Activated naive CD4-positive, alpha-beta T cell treated with anti-CD3 and anti-CD28 coated beads for 36 hours (primary cell): ENCODE measurements around the gene MTX3. TPM values are rescaled to one million over a fixed set of nuclear protein-coding genes. Genes with fewer than 3 reads are reported as not detected.

Experiments used
- CTCF ChIA-PET: fragments of 350-600 bp; sonication (Branson Sonifier 250); formaldehyde crosslinking; loops from one replicate; lab custom pipeline; 2021; ENCODE audit warnings: antibody characterized with exemption; lab: Charles Lee
- DNase-seq: peaks from one replicate; pipeline ENCODE4 v3.0.0-alpha.2; 2020
- H3K27ac Mint-ChIP-seq: one replicate; pipeline ENCODE4 v1.8.0; 2021; ENCODE audit warnings: mild to moderate bottlenecking, mixed read lengths
- H3K27me3 Mint-ChIP-seq: one replicate; pipeline ENCODE4 v1.8.0; 2021; ENCODE audit warnings: low read depth, mixed read lengths
- H3K36me3 Mint-ChIP-seq: one replicate; pipeline ENCODE4 v1.8.0; 2021; ENCODE audit warnings: low read depth, mixed read lengths
- H3K4me1 Mint-ChIP-seq: one replicate; pipeline ENCODE4 v1.8.0; 2021; ENCODE audit warnings: low read depth, mixed read lengths
- H3K4me3 Mint-ChIP-seq: one replicate; pipeline ENCODE4 v1.8.0; 2021; ENCODE audit warnings: mild to moderate bottlenecking, moderate library complexity, mixed read lengths
- H3K9me3 Mint-ChIP-seq: one replicate; pipeline ENCODE4 v1.8.0; 2021; ENCODE audit warnings: mixed read lengths
- intact Hi-C: fragments of 100-400 bp; cut with micrococcal nuclease; formaldehyde crosslinking; loops from one replicate; pipeline ENCODE4 v1.15.1; 2023
- total RNA-seq, 2 experiments: library from RNA; stranded (reverse); gene quantifications; one replicate each; pipeline ENCODE4 v1.2.3, GENCODE V29; 2021

MTX3 gene
- total RNA-seq = 1 to 10 TPM; 5.7 to 6.1 TPM

- Mint-ChIP-seq H3K9me3 (no peaks in the 10 kb centered on the region), H3K27me3 (no peaks in the 10 kb centered on the region), H3K4me3 (peak within 1 kb of the TSS; percentile 84), H3K4me1 (peaks cover 40% of the 10 kb centered on the region), H3K27ac (peak within 1 kb of the TSS; percentile 92), H3K36me3 (peaks cover 19% of the 10 kb centered on the region)
- peak; percentile 93 for DNase-seq
- intact Hi-C loops = loop anchor here (1.0 to 10.0 kb wide), 17 partner anchors 9 to 1584 kb away; partner anchors contain the start of genes ARSB, DHFR, MSH3 and TENT2
- CTCF ChIA-PET = interaction anchor here (0.7 to 1.2 kb wide), 6 partner anchors 43 to 93 kb away, joined by 3 to 8 read pairs (median 4); no protein-coding TSS in a partner anchor
Observed at GRCh38 chr5:79990598-79991507, at the start of gene MTX3. Gene MTX3, minus strand, starts transcription at chr5:79991262. Its CDS starts 24 bp downstream, at chr5:79991238.

GRCh38 chr5:80039650-80040049 lies 48.6 kb upstream of the MTX3 start:
- peaks cover 55% of the 10 kb centered on the region for H3K27me3 Mint-ChIP-seq

DNA sequence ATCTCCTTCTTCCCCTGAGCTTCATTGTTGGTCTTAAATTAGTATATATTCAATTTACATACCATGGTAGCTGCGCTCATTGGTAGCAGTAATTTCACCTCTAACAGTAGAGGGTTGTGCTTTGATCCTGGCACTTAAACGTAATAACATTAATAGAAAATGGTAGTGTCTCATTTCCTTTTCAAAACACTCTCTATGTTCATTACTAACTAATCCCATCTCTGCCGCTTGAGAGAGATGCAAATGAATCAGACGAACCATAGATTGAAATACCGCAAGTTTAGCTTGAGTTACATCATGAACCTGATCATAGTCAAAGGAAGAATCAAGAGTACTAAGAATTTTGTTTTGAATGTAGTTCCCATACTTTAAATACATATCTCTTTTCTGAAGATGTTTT lies 46.3 kb upstream of the MTX3 start:
- H3K27ac Mint-ChIP-seq = no peak overlapping the region
- H3K27me3 Mint-ChIP-seq = peaks cover 56% of the 10 kb centered on the region
- H3K36me3 Mint-ChIP-seq = no peaks in the 10 kb centered on the region
- H3K9me3 Mint-ChIP-seq = no peaks in the 10 kb centered on the region
- no peak overlapping the region for H3K4me3 Mint-ChIP-seq
- CTCF ChIA-PET = no interaction called here
- no peak for DNase-seq
- H3K4me1 Mint-ChIP-seq = peaks cover 31% of the 10 kb centered on the region
- intact Hi-C loops = loop anchor here (1.0 to 2.0 kb wide), 4 partner anchors 19 to 477 kb away; no protein-coding TSS in a partner anchor

More at GRCh38 chr5:80039650-80040049, 48.6 kb upstream of the MTX3 start:
- no peak overlapping the region for H3K4me3 Mint-ChIP-seq
- no peaks in the 10 kb centered on the region for H3K9me3 Mint-ChIP-seq
- H3K27ac Mint-ChIP-seq = no peak overlapping the region
- H3K4me1 Mint-ChIP-seq = peaks cover 17% of the 10 kb centered on the region
- intact Hi-C loops = no loop called here
- no peaks in the 10 kb centered on the region for H3K36me3 Mint-ChIP-seq
- DNase-seq = no peak
- CTCF ChIA-PET = no interaction called here

GRCh38 chr5:80036615-80037014 lies 45.6 kb upstream of the MTX3 start:
- H3K36me3 Mint-ChIP-seq = no peaks in the 10 kb centered on the region
- H3K9me3 Mint-ChIP-seq = no peaks in the 10 kb centered on the region
- peaks cover 54% of the 10 kb centered on the region for H3K27me3 Mint-ChIP-seq
- DNase-seq = no peak
- intact Hi-C loops = loop anchor here (1.0 to 2.0 kb wide), 4 partner anchors 20 to 476 kb away; no protein-coding TSS in a partner anchor
- H3K27ac Mint-ChIP-seq = no peak overlapping the region
- CTCF ChIA-PET = interaction anchor here (1.1 kb wide), 1 partner anchor 47 kb away, joined by 3 read pairs; no protein-coding TSS in a partner anchor
- no peak overlapping the region for H3K4me3 Mint-ChIP-seq
- H3K4me1 Mint-ChIP-seq = peaks cover 31% of the 10 kb centered on the region

- Mint-ChIP-seq H3K27ac (no peak overlapping the region), H3K4me3 (peak overlapping the region; percentile 33), H3K9me3 (no peaks in the 10 kb centered on the region), H3K27me3 (peaks cover 50% of the 10 kb centered on the region), H3K36me3 (no peaks in the 10 kb centered on the region), H3K4me1 (peaks cover 37% of the 10 kb centered on the region)
- CTCF ChIA-PET = interaction anchor here (1.1 kb wide), 1 partner anchor 48 kb away, joined by 3 read pairs; no protein-coding TSS in a partner anchor
- DNase-seq = no peak
- intact Hi-C loops = loop anchor here (2.0 kb wide), 2 partner anchors 21 to 475 kb away; no protein-coding TSS in a partner anchor
Observed at GRCh38 chr5:80035839-80036238, 44.8 kb upstream of the MTX3 start.

DNA sequence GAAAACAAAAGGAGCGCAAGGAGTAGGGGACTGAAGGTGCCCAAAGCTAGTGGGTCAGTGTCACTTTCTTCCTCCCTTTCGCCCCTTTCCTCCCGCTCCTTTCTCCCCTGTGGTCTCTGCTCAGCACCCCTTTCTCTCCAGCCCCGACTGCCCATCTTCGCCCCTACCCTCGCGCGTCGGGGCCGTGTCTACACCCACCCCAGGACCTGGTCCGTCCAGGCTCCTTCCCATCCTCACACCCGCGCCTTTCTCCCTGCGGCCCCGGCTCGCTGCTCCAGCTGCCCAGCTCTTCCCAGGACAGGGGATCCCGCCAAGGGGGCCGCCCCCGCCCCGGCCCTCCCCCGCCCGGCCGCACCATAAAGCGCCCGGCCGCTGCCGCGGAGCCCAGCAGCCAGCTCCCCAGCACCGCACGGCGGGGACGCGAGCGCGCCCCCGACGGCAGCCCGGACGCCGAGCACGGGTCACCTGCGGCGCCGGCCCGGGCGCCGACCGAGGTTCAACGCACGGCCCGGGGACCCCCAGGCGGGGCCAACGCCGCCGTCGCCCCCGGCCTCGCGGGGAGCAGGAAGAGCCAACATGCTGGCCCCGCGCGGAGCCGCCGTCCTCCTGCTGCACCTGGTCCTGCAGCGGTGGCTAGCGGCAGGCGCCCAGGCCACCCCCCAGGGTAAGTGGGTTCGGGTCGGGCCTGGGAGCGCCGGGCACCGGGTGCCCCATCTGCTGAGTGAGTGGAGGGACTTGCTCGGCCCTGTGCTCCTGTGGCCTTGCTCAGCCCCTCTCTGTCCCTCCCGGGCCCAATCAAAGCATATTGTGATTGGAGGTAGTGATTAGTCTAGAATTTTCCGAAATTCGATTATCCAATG lies 44.1 kb upstream of the MTX3 start, which contains the start of gene THBS4:
Gene THBS4, plus strand, starts transcription at position 387 of the 860 bp plus-strand sequence. Its CDS starts 190 bp downstream, at position 577.
- H3K4me1 Mint-ChIP-seq = peaks cover 37% of the 10 kb centered on the region
- peak within 1 kb of the TSS; percentile 64 for H3K4me3 Mint-ChIP-seq
- CTCF ChIA-PET = interaction anchor here (0.6 to 1.1 kb wide), 2 partner anchors 48 to 50 kb away, joined by 3 read pairs; no protein-coding TSS in a partner anchor
- H3K27ac Mint-ChIP-seq = no peak within 1 kb of the TSS
- no peaks in the 10 kb centered on the region for H3K36me3 Mint-ChIP-seq
- intact Hi-C loops = no loop called here
- peaks cover 46% of the 10 kb centered on the region for H3K27me3 Mint-ChIP-seq
- H3K9me3 Mint-ChIP-seq = no peaks in the 10 kb centered on the region
- DNase-seq = no peak

DNA sequence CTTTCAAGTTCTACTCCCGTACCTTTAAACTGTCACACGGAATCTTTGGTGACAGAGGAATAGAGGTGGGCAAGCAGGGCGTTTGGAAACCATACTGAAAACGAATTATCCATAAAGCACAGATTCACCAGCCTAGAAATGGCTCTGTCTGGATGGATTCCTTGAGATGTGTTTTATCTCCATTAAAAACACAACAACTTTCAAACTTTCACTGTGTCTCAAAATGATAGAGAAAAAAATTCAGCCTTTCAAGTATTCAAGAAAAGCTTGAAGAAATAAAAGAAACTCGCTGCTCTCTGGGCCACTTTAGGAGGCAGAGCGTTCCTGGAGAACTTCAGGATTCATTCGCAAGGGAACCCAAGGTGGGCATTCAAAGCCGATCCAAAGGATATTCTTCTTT lies 43.5 kb upstream of the MTX3 start:
- peaks cover 40% of the 10 kb centered on the region for H3K27me3 Mint-ChIP-seq
- intact Hi-C loops = no loop called here
- no peaks in the 10 kb centered on the region for H3K9me3 Mint-ChIP-seq
- DNase-seq = no peak
- CTCF ChIA-PET = interaction anchor here (0.6 to 1.0 kb wide), 2 partner anchors 44 to 50 kb away, joined by 3 to 4 read pairs; no protein-coding TSS in a partner anchor
- no peaks in the 10 kb centered on the region for H3K36me3 Mint-ChIP-seq
- peaks cover 37% of the 10 kb centered on the region for H3K4me1 Mint-ChIP-seq
- H3K4me3 Mint-ChIP-seq = peak overlapping the region; percentile 64
- H3K27ac Mint-ChIP-seq = no peak overlapping the region

DNA sequence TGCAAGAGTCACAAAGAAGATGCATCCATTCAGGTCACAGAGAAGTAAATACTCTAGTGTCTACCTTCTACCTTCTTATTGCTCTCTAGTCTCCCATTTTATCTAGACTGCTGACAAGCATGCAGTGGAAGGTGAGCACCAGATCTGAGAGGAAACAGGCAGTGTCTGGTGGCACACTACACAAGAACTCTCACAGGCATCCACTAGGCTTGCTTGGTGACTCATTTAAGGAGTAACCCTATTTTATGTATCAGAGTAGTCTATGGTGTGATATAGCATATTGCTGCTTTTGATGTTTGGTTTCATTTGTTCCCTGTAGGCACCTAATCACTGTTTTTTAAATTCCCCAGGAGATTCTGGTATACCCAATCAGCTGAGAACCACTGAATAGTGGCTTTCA lies 42.5 kb upstream of the MTX3 start:
- H3K4me1 Mint-ChIP-seq = peaks cover 37% of the 10 kb centered on the region
- CTCF ChIA-PET = interaction anchor here (1.0 kb wide), 1 partner anchor 43 kb away, joined by 4 read pairs; no protein-coding TSS in a partner anchor
- H3K36me3 Mint-ChIP-seq = no peaks in the 10 kb centered on the region
- no peaks in the 10 kb centered on the region for H3K9me3 Mint-ChIP-seq
- intact Hi-C loops = loop anchor here (1.0 kb wide), 2 partner anchors 43 to 70 kb away; no protein-coding TSS in a partner anchor
- H3K27me3 Mint-ChIP-seq = peaks cover 40% of the 10 kb centered on the region
- no peak overlapping the region for H3K27ac Mint-ChIP-seq
- peak; percentile 64 for DNase-seq
- no peak overlapping the region for H3K4me3 Mint-ChIP-seq

DNA sequence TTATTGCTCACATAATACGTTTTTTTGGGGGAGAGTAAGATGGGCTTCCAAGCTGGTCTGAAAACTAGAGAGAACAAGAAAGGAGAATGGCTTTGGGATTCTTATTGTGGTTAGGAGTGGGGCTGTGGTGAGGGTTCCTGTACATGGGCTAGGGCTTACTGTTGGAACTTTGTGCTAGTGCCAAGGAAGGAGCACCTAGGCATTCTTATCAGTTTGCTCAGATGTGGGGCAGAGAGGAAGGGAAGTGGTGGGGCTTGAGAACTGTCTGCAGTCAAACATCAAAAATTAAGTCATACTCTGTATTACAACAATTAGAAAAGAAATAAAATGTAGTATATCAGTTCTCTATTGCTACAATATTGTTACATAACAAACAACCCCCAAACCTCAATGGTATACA lies 40.0 kb upstream of the MTX3 start:
- Mint-ChIP-seq H3K9me3 (no peaks in the 10 kb centered on the region), H3K27ac (no peak overlapping the region), H3K4me1 (peaks cover 31% of the 10 kb centered on the region), H3K27me3 (peaks cover 30% of the 10 kb centered on the region), H3K36me3 (no peaks in the 10 kb centered on the region), H3K4me3 (no peak overlapping the region)
- intact Hi-C loops = no loop called here
- no peak for DNase-seq
- CTCF ChIA-PET = interaction anchor here (0.6 kb wide), 1 partner anchor 540 kb away, joined by 3 read pairs; no protein-coding TSS in a partner anchor

DNA sequence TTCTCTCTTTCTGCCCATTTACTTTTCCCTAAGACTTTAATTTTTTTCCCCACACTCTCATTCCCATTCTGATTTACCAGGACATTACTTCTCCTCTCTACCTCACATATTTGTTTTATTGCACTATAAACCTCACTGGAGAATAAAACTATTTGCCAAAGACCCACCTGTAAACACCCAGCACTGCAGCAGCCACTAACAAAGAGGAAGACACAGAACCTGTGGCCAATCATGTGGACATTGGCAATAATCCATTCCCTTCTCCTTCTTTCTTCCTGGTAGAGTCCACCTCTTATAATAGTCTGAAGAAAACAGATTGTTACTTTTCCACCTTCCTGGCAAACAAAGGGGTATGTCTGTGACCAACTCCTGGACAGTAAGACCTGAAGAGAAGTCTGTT lies 35.8 kb upstream of the MTX3 start:
- Mint-ChIP-seq H3K27ac (no peak overlapping the region), H3K4me1 (peaks cover 6% of the 10 kb centered on the region), H3K9me3 (no peaks in the 10 kb centered on the region), H3K36me3 (no peaks in the 10 kb centered on the region), H3K27me3 (peaks cover 3% of the 10 kb centered on the region), H3K4me3 (no peak overlapping the region)
- intact Hi-C loops = no loop called here
- no peak for DNase-seq
- CTCF ChIA-PET = interaction anchor here (0.7 kb wide), 1 partner anchor 25 kb away, joined by 3 read pairs; no protein-coding TSS in a partner anchor

- CTCF ChIA-PET = interaction anchor here (0.5 kb wide), 1 partner anchor 28 kb away, joined by 3 read pairs; no protein-coding TSS in a partner anchor
- Mint-ChIP-seq H3K4me1 (no peaks in the 10 kb centered on the region), H3K36me3 (no peaks in the 10 kb centered on the region), H3K27me3 (no peaks in the 10 kb centered on the region), H3K4me3 (no peak overlapping the region), H3K27ac (no peak overlapping the region), H3K9me3 (no peaks in the 10 kb centered on the region)
- intact Hi-C loops = no loop called here
- no peak for DNase-seq
Observed at GRCh38 chr5:80025069-80025468, 34.0 kb upstream of the MTX3 start.
